ENCODE measurements around the gene GNB5. TPM values are rescaled to one million over a fixed set of nuclear protein-coding genes. Genes with fewer than 3 reads are reported as not detected.

Gene GNB5
- total RNA-seq, 1 donor from 2014 or later = 48.6 TPM

DNA sequence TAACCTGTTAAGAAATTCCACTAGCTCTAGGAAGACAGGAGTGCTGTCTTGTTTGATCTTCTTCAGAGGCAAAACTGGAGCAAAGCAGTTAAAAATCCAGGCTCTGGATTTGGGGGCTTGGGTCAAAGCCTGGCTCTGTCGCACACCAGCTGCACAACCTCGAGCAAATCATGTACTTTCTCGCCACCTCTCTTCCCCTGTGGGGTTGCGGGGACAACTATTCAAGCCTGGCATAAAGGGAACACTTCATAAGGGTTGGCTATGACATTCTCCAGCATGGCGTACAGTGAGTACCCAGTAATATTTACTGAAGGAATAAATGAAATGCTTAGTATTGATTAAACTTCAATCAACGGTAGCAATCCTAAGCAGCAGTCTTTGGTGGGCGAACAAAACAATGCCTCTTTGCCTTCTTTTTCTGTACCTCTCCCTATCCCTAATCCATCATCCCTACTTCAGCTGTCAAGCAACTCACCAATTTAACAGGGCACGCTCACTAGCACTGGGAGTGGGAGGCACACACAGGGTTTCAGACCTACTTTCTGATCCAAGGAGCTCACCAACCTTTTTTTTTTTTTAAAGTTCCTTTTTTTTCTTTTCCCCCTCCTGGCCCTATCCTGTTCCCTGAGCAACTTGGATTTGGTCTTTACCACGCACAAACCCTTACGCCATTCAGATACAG, 33.0 kb downstream of the GNB5 start:
- H3K27ac ChIP-seq = no peak overlapping the region
- peaks cover 0 to 6% of the 10 kb centered on the region in 2 donors for H3K36me3 ChIP-seq
- H3K4me3 ChIP-seq = no peak overlapping the region
- no peak for DNase-seq (ENCODE audit: extremely low spot score in 2 of 2)
- no peaks in the 10 kb centered on the region for H3K9me3 ChIP-seq
- no peaks in the 10 kb centered on the region for H3K4me1 ChIP-seq
- TF ChIP-seq POLR2AphosphoS5 (IDR thresholded peaks at IDR 0.05; ENCODE audit: insufficient read depth in 1 of 2, low read depth in 1 of 2) = no peak
- TF ChIP-seq POLR2A (IDR thresholded peaks at IDR 0.05) = no peak
- TF ChIP-seq, protein P1, sequence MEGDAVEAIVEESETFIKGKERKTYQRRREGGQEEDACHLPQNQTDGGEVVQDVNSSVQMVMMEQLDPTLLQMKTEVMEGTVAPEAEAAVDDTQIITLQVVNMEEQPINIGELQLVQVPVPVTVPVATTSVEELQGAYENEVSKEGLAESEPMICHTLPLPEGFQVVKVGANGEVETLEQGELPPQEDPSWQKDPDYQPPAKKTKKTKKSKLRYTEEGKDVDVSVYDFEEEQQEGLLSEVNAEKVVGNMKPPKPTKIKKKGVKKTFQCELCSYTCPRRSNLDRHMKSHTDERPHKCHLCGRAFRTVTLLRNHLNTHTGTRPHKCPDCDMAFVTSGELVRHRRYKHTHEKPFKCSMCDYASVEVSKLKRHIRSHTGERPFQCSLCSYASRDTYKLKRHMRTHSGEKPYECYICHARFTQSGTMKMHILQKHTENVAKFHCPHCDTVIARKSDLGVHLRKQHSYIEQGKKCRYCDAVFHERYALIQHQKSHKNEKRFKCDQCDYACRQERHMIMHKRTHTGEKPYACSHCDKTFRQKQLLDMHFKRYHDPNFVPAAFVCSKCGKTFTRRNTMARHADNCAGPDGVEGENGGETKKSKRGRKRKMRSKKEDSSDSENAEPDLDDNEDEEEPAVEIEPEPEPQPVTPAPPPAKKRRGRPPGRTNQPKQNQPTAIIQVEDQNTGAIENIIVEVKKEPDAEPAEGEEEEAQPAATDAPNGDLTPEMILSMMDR (IDR thresholded peaks at IDR 0.05) = no peak
- intact Hi-C loops (cut with DNase I) = no loop called here
- H3K27me3 ChIP-seq = no peaks in the 10 kb centered on the region

DNA sequence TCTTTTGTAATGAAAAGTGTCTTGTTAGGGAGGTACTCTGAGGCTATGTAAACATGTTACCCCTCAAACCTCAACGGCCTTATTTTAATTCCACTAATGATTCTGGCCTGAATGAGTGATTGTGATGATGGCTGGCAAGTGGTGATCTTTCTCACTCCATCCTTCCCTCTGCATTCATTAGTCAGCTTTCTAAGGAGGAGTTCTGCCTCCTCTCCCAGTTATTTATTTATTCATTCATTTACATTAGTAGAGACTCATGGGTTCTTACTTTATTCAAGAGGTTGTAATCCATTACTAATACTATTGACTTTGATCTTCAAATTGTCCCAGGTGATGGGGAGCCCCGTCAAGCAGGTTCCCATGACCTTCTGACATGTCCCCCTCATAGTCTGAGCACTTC, 35.3 kb downstream of the GNB5 start:
- no peaks in the 10 kb centered on the region for H3K27me3 ChIP-seq
- no peaks in the 10 kb centered on the region for H3K4me1 ChIP-seq
- no peak for DNase-seq (ENCODE audit: extremely low spot score in 2 of 2)
- TF ChIP-seq POLR2AphosphoS5 (IDR thresholded peaks at IDR 0.05; ENCODE audit: insufficient read depth in 1 of 2, low read depth in 1 of 2) = no peak
- TF ChIP-seq, protein P1 (IDR thresholded peaks at IDR 0.05) = no peak
- TF ChIP-seq POLR2A (IDR thresholded peaks at IDR 0.05) = no peak
- H3K36me3 ChIP-seq = peaks cover 0 to 15% of the 10 kb centered on the region in 2 donors
- no peak overlapping the region for H3K4me3 ChIP-seq
- intact Hi-C loops (cut with DNase I) = no loop called here
- no peak overlapping the region for H3K27ac ChIP-seq
- no peaks in the 10 kb centered on the region for H3K9me3 ChIP-seq

DNA sequence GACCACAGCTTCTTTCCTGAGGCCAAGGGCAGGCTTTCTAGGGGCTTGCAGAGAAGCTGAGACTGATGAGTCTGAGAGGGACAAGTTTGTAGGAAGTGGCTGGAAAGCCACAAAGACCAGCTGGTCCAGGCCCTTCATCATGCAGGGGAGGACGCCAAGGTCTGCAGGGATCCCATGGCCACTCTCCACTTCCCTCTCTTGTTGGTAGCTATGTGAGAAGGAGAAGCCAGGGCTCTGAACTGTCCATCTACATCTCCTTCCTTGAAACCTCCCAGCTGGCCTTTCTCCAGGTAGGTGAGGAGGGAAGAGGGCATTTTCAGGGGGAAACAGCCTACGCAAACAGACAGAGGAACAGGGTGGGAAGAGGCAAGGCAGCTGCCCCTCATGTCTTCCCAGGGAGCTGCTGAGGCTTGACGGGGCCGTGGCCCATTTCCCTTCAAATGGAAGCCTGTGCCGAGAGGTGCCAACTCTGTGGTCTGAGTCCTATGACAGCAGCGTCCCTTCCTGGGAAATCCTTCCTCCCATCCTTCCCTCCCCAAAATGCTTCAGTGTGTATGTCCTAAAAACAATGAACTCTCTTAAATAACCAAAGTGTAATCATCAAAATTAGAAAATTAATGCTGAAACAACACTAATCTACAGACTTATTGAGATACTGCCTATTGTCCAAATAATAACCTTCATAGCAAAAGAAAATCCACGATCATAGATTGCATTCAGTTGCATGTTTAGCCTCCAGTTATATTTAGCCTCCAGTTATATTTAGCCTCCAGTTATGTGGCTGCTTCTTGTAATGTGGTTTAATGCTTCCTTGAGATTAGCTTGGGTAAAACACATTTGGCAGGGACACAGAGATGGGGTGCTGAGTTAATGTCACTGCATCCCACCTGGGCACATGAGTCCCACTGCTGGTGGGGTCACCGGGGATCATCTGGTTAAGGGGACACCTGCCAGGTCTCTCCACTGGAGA, 36.0 kb downstream of the GNB5 start:
- H3K36me3 ChIP-seq = peaks cover 0 to 19% of the 10 kb centered on the region in 2 donors
- H3K4me1 ChIP-seq = no peaks in the 10 kb centered on the region
- no peak overlapping the region for H3K27ac ChIP-seq
- no peaks in the 10 kb centered on the region for H3K27me3 ChIP-seq
- TF ChIP-seq POLR2A (IDR thresholded peaks at IDR 0.05) (no peak), POLR2AphosphoS5 (IDR thresholded peaks at IDR 0.05; ENCODE audit: insufficient read depth in 1 of 2, low read depth in 1 of 2) (no peak)
- TF ChIP-seq, protein P1 (IDR thresholded peaks at IDR 0.05) = no peak
- intact Hi-C loops (cut with DNase I) = no loop called here
- no peaks in the 10 kb centered on the region for H3K9me3 ChIP-seq
- DNase-seq (ENCODE audit: extremely low spot score in 2 of 2) = peak in 1 of 2 donors; percentile 52
- no peak overlapping the region for H3K4me3 ChIP-seq

DNA sequence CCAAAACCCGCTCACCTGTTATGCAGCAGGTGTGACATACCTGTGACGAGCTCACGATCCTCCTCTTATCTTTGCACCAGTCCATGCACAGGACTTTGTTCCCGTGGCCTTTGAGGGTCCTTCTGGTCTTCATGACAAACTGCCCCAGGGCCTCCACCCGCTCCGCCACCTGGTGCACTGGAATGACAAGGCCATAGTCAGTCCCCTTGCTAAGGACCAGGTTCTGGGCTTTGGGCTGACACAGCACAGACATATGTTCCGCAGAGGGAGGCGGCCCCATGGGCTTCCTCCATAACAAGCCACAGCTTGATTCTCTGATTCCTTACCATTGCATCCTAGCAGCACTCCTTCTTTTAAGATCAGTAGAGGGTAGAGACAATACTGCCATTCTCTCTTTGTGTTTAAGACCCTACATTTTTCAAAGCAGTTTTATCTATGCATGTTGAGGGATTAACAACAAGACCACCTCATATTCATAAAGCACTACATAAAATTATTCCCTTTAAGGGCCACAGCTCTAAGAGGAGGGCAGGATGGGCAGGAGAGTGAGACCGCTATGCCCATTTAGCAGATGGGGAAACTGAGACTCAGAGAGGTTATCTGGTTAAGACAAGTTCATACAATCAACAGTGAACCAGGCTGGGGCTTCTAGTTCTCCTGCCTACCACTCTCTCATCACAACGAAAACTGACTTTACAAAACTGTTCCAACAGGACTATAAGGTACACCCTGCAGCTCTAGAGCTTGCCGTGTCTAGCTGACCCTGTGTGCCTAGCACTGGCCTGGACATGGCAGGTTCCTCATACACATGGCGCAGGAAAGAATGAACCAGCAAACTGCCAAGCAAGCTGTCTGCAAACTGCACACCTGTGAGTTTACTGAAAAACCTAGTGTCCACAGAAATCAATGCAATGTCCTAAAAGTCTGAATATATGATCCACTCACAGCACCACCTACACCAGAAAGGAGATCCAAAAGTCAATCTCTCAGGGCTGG, 37.0 kb downstream of the GNB5 start:
- H3K4me1 ChIP-seq = no peaks in the 10 kb centered on the region
- H3K36me3 ChIP-seq = peaks cover 0 to 23% of the 10 kb centered on the region in 2 donors
- H3K27ac ChIP-seq = no peak overlapping the region
- H3K27me3 ChIP-seq = no peaks in the 10 kb centered on the region
- no peak overlapping the region for H3K4me3 ChIP-seq
- DNase-seq (ENCODE audit: extremely low spot score in 2 of 2) = peak in 1 of 2 donors; percentile 25
- intact Hi-C loops (cut with DNase I) = no loop called here
- H3K9me3 ChIP-seq = no peaks in the 10 kb centered on the region
- TF ChIP-seq POLR2AphosphoS5 (IDR thresholded peaks at IDR 0.05; ENCODE audit: insufficient read depth in 1 of 2, low read depth in 1 of 2) (no peak), POLR2A (IDR thresholded peaks at IDR 0.05) (no peak)
- TF ChIP-seq, protein P1 (IDR thresholded peaks at IDR 0.05) = no peak
